Skin epidermis (tissue), 12 donors: ENCODE data around the gene LZTFL1.

Experiments
- H3K27ac ChIP-seq, 21 experiments: fragments of 200-600 bp; sonication (generic) in 11 of 21; one replicate each; pipeline ENCODE4 v1.5.0; 2020; ENCODE audit warnings: mild to moderate bottlenecking in 3 of 21, inconsistent platforms in 2 of 21, moderate library complexity in 2 of 21
- H3K4me3 ChIP-seq, 7 experiments: fragments of 200-600 bp; sonication (generic) in 2 of 7; one replicate each; pipeline ENCODE4 v1.5.0; 2020; ENCODE audit warnings: inconsistent platforms in 2 of 7, mild to moderate bottlenecking in 2 of 7, moderate library complexity in 1 of 7

LZTFL1 gene

DNA sequence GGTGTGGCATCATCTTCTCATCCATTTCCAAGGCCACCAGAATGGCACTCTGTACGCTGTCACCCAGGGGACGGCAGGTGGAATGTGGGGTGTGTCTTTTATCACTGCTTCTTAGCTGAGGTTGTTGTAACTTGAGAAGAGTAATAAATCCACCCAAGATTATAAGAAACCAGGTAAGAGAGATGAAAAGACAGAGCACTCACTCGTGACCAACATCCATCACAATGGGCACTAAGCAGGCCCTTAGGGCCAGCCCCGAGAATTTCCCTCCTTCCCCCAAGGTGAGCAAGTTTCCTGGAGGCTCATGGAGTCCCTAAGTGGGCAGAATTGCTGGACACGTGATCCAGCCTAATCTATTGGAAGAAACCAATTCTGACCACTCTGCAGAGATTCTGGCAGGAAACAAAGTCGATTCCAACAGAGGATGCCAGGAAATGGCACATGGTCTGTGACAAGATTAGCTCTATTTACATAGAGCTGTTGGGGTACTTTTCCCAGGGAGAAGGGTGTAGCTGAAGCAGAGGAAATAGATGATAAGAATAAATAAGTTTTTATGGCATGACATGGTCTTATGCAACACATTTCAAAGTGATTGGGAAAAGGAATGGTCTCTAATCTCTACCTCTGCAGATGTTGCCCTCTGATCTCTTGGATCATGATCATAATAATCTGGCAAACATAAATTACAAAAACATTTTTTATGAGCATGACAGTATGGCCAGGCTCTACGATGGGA, 68.0 kb downstream of the LZTFL1 start:
- H3K27ac ChIP-seq, result no peak overlapping the region

More for the DNA sequence above, 68.0 kb downstream of the LZTFL1 start:
- H3K4me3 ChIP-seq, result no peak overlapping the region
